AG09309 (cell line): ENCODE data around the gene TRAF1.

Experiments
- DNase-seq: peaks from one replicate; pipeline ENCODE4 v3.0.0-alpha.2; 2010; ENCODE audit warnings: low read depth
- H3K4me3 ChIP-seq: 2 replicates; pipeline ENCODE4 v1.5.1; 2011; ENCODE audit warnings: mild to moderate bottlenecking, low read depth, low read length, moderate library complexity; ENCODE audit not compliant: control insufficient read depth
- CTCF ChIP-seq: IDR thresholded peaks from 2 replicates; pipeline ENCODE4 v1.5.1; 2011; ENCODE audit warnings: mild to moderate bottlenecking, low read depth, low read length, inconsistent platforms; ENCODE audit not compliant: insufficient read depth, control insufficient read depth; ENCODE audit errors: missing control alignments

The TRAF1 gene

DNA sequence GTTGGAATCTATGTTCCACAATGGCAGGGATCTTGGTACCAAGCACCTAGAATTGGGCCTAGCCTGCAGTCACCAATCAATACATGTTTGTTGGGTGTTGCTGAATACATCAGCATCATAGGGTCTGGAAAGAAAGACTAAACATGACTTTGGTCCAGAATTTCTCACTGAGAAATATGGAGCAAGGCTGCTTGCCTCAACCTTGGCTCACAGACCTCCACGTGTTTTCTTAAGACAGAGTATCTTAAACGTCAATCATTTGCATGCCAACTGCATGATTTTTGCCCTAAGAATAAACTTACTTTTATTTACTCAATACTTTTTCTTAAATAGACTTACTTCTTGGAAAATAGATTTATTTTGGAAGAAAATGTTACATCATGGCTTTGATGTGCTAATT, 22.7 kb upstream of the TRAF1 start:
- no peak for TF ChIP-seq CTCF
- no peak overlapping the region for H3K4me3 ChIP-seq
- DNase-seq, result no peak

- no peak for DNase-seq
- no peak for TF ChIP-seq CTCF
- no peak overlapping the region for H3K4me3 ChIP-seq
Measured at GRCh38 chr9:120948824-120949223, 22.2 kb upstream of the TRAF1 start.

DNA sequence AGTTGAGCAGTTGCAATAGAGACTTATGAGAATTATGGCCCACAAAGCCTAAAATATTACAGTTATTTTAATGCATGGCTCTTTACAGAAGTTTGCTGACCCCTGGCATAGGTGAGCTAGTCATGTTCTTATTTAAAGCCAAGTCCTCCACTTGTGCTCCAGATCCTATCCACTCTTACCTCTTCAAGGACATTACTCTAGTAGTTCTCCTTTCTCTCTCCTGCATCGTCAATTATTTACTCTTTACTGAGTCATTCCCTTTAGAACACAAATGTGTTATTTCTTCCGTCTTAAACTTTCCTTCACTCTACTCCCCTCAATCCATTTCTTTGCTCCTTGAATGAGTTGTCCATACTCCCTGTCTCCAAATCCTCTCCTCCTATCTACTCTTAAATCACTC, 20.6 kb upstream of the TRAF1 start:
- TF ChIP-seq CTCF, result no peak
- H3K4me3 ChIP-seq, result no peak overlapping the region
- no peak for DNase-seq

- no peak overlapping the region for H3K4me3 ChIP-seq
- no peak for DNase-seq
- TF ChIP-seq CTCF, result no peak
Measured at GRCh38 chr9:120946259-120946658, 19.7 kb upstream of the TRAF1 start.

DNA sequence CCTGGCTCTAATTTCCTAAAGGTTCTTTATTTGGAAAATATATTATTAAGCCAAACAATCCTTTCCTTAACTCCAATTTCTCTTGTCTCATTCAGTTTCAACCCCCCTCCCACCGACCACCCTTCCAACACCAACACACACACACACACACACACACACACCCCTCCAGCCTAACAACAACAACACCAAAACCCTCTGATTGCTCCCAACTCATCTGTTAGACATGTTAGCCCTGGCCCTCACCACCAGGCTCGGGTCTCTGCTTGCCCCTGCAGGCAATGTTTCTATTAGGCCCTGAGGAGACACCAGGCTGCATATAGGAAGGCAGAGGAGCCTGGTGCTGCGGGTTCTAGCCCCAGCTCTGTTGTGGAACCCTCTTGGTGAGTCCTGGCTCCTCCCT, 18.4 kb upstream of the TRAF1 start:
- no peak for DNase-seq
- TF ChIP-seq CTCF, result no peak
- H3K4me3 ChIP-seq, result no peak overlapping the region

DNA sequence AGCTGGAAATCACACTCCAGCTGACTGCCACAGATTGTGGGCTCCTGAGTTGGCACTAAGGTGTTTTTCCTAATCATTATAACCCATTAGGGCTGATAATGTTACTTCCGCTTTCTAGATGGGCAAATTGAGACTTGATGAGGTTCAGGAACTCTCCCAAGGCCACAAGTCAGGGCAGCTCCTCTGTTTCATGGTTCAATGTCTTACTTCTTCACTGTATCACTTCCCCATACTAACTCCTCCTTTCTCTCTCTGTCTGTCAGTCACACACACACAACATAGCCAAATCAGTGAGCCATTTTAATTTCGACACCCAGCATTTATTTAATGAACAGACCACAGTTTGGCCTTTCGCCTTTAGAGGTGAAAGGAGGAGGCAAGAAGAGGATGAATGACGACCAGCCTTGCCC, 17.8 kb upstream of the TRAF1 start:
- TF ChIP-seq CTCF, result no peak
- DNase-seq, result no peak
- no peak overlapping the region for H3K4me3 ChIP-seq
